HepG2 (cell line): Measurements from ENCODE around the gene KAT6B. TPM values are rescaled to one million over a fixed set of nuclear protein-coding genes. Genes with fewer than 3 reads are reported as not detected.
A peak's percentile ranks its signal among the peaks of the same experiment; 100 is the strongest.
"Not testable (repeated sequence)": the region's sequence is repeated elsewhere in the genome, so short reads cannot be mapped to it uniquely, and the experiment has no call there.

Experiments
- ATAC-seq: fragments of 200-7000 bp; cut with Tn5 transposase; 3 replicates; pipeline ENCODE4 v1.9.1; 2020; ENCODE audit warnings: mild to moderate bottlenecking, moderate library complexity
- BruUV-seq: library from RNA; stranded (reverse); fragments of 400-500 nt; replicated peaks from 2 replicates; lab custom pipeline; 2021; lab: Mats Ljungman, UMichigan
- CTCF ChIA-PET: fragments of 300-600 bp; formaldehyde crosslinking; extraction: SDS; loops from one replicate; lab custom pipeline; 2021; ENCODE audit warnings: low total read pairs, inconsistent platforms, low intra/inter-chr PET ratio; lab: Yijun Ruan, JAX
- POLR2A ChIA-PET: fragments of 350-600 bp; sonication (Branson Sonifier 250); formaldehyde crosslinking; loops from one replicate; lab custom pipeline; 2020; ENCODE audit warnings: antibody characterized with exemption, inconsistent platforms; lab: Yijun Ruan, JAX
- DNase-seq: peaks from one replicate; pipeline ENCODE4 v3.0.0-alpha.2; 2015; ENCODE audit warnings: low spot score
- FAIRE-seq: peaks from 3 replicates; lab custom pipeline; 2011; peaks lifted over from hg19 to GRCh38; lab: Jason Lieb, UNC
- H2AFZ ChIP-seq: one replicate; pipeline ENCODE4 v1.6.1; 2011; ENCODE audit warnings: low read length, inconsistent platforms
- H3K27ac ChIP-seq: fragments of 300-600 bp; 3 replicates; pipeline ENCODE4 v1.8.0; 2011; ENCODE audit warnings: mixed run types, mild to moderate bottlenecking, mixed read lengths, low read length, inconsistent platforms; ENCODE audit not compliant: insufficient read depth; ENCODE audit errors: extremely low read length
- H3K27me3 ChIP-seq, 2 experiments: fragments of 200-600 bp in 1 of 2; 2 replicates in 1 of 2; 3 replicates in 1 of 2; pipeline versions ENCODE4 v1.6.0 to v1.8.0; 2011; ENCODE audit warnings: low read length in 2 of 2, mild to moderate bottlenecking in 2 of 2, moderate library complexity in 2 of 2, inconsistent platforms in 1 of 2; ENCODE audit not compliant: insufficient read depth in 2 of 2, control insufficient read depth in 1 of 2
- H3K36me3 ChIP-seq, 2 experiments: fragments of 200-600 bp in 1 of 2; replicated peaks in 1 of 2; 2 replicates in 1 of 2; 3 replicates in 1 of 2; pipeline versions ENCODE4 v1.5.1 to v1.8.0; 2011; ENCODE audit warnings: low read length in 2 of 2, inconsistent platforms in 1 of 2; ENCODE audit not compliant: insufficient read depth in 2 of 2, control insufficient read depth in 1 of 2
- H3K4me1 ChIP-seq: 2 replicates; pipeline ENCODE4 v1.5.1; 2012; ENCODE audit warnings: low read length, inconsistent platforms; ENCODE audit not compliant: insufficient read depth
- H3K4me2 ChIP-seq: 2 replicates; pipeline ENCODE4 v1.6.0; 2011; ENCODE audit warnings: low read depth, low read length, inconsistent platforms
- H3K4me3 ChIP-seq, 3 experiments: fragments of 200-600 bp in 1 of 3; sonication (generic), shearing (Covaris generic) in 1 of 3; replicated peaks in 1 of 3; 2 replicates each; pipeline ENCODE4 v1.5.1; 2011 to 2016; ENCODE audit warnings: low read length in 3 of 3, inconsistent platforms in 2 of 3, low read depth in 2 of 3, mild to moderate bottlenecking in 2 of 3, control low read depth in 1 of 3, mixed read lengths in 1 of 3; ENCODE audit not compliant: insufficient read depth in 1 of 3
- H3K79me2 ChIP-seq: one replicate; pipeline ENCODE4 v1.6.1; 2011; ENCODE audit warnings: low read length, inconsistent platforms; ENCODE audit not compliant: insufficient read depth
- H3K9ac ChIP-seq: 2 replicates; pipeline ENCODE4 v1.6.0; 2011; ENCODE audit warnings: mild to moderate bottlenecking, low read depth, low read length, inconsistent platforms; ENCODE audit not compliant: insufficient read depth
- H3K9me3 ChIP-seq: 2 replicates; pipeline ENCODE4 v1.5.1; 2012; ENCODE audit warnings: mild to moderate bottlenecking, low read length
- H4K20me1 ChIP-seq: 2 replicates; pipeline ENCODE4 v1.6.0; 2011; ENCODE audit warnings: inconsistent platforms, mild to moderate bottlenecking, low read length, moderate library complexity; ENCODE audit not compliant: insufficient read depth
- ATF5 ChIP-seq: sonication (generic); formaldehyde crosslinking; IDR thresholded peaks from 2 replicates; pipeline ENCODE4 v1.4.0; 2020; ENCODE audit warnings: mild to moderate bottlenecking, low read depth, missing genetic modification reagents
- CCDC6 ChIP-seq: sonication (generic); formaldehyde crosslinking; IDR thresholded peaks from 2 replicates; pipeline ENCODE4 v1.8.1; 2022; ENCODE audit warnings: mild to moderate bottlenecking, missing genetic modification reagents, moderate library complexity
- CEBPB ChIP-seq: IDR thresholded peaks from 2 replicates; pipeline ENCODE4 v1.6.1; 2011; ENCODE audit warnings: low read depth, low read length, improper control_type of control experiment, borderline replicate concordance
- NR3C1 ChIP-seq: sonication (generic); formaldehyde crosslinking; IDR thresholded peaks from 2 replicates; pipeline ENCODE4 v1.4.0; 2020; ENCODE audit warnings: missing genetic modification reagents
- SIX1 ChIP-seq: sonication (generic); formaldehyde crosslinking; IDR thresholded peaks from 2 replicates; pipeline ENCODE4 v1.4.0; 2020; ENCODE audit warnings: missing genetic modification reagents, borderline replicate concordance
- SNAPC5 ChIP-seq: sonication (generic); formaldehyde crosslinking; IDR thresholded peaks from 2 replicates; pipeline ENCODE4 v1.8.1; 2023; ENCODE audit warnings: mild to moderate bottlenecking, missing genetic modification reagents, borderline replicate concordance
- TRAFD1 ChIP-seq: sonication (generic); formaldehyde crosslinking; IDR thresholded peaks from 2 replicates; pipeline ENCODE4 v1.5.1; 2020; ENCODE audit warnings: missing genetic modification reagents, mild to moderate bottlenecking, borderline replicate concordance
- ZBTB2 ChIP-seq: sonication (generic); formaldehyde crosslinking; IDR thresholded peaks from 2 replicates; pipeline ENCODE4 v1.8.0; 2022; ENCODE audit warnings: low read depth, missing genetic modification reagents
- ZNF292 ChIP-seq: sonication (generic); formaldehyde crosslinking; IDR thresholded peaks from 2 replicates; pipeline ENCODE4 v1.8.1; 2022; ENCODE audit warnings: mild to moderate bottlenecking, low read depth, missing genetic modification reagents, borderline replicate concordance
- ZNF350 ChIP-seq: sonication (generic); formaldehyde crosslinking; IDR thresholded peaks from 2 replicates; pipeline ENCODE4 v1.4.0; 2020; ENCODE audit warnings: mild to moderate bottlenecking, low read depth, missing genetic modification reagents, borderline replicate concordance
- ZNF550 ChIP-seq: sonication (generic); formaldehyde crosslinking; IDR thresholded peaks from 2 replicates; pipeline ENCODE4 v1.4.0; 2020; ENCODE audit warnings: mild to moderate bottlenecking, missing genetic modification reagents, borderline replicate concordance
- ZNF761 ChIP-seq: sonication (generic); formaldehyde crosslinking; conservative IDR thresholded peaks from 2 replicates; pipeline ENCODE4 v1.4.0; 2020; ENCODE audit warnings: mild to moderate bottlenecking, missing genetic modification reagents
- WGBS: methylation state at CpG from one replicate; pipeline ENCODE4 v1.1.6; 2017; ENCODE audit warnings: low lambda C conversion rate; 5-methylcytosine and 5-hydroxymethylcytosine counted together
- in situ Hi-C: cut with HindIII; loops from 2 replicates; pipeline ENCODE4 v1.10.0; 2017; ENCODE audit warnings: low pct_unique_long_range_greater_than_20kb; ENCODE audit not compliant: extremely low pct_ligation_motif_present
- intact Hi-C: fragments of 100-400 bp; cut with micrococcal nuclease; formaldehyde crosslinking; loops from one replicate; pipeline ENCODE4 v1.10.0; 2022; ENCODE audit not compliant: unreplicated experiment
- polyA plus RNA-seq, 8 experiments: library from polyadenylated mRNA; depleted of rRNA in 3 of 8; stranded (reverse) in 7 of 8; unstranded in 1 of 8; fragments of >200 nt; fragmentation: Illumina TruSeq in 4 of 8; extraction: Trizol in 4 of 8; gene quantifications; 2 replicates each; pipeline versions ENCODE4 v1.2.1 to v1.2.3, GENCODE V29; 2011 to 2016; ENCODE audit warnings: low read depth in 4 of 8, missing spikeins in 1 of 8, mixed read lengths in 1 of 8; ENCODE audit not compliant: insufficient read depth in 1 of 8
- total RNA-seq, 5 experiments: library from RNA; depleted of rRNA; stranded (reverse); fragments of >200 nt; fragmentation: Illumina TruSeq; extraction: Trizol; gene quantifications; 2 replicates each; pipeline ENCODE4 v1.2.3, GENCODE V29; 2016; ENCODE audit warnings: low read depth in 1 of 5

The KAT6B gene
- total and polyA plus RNA-seq, 2 of the 13 experiments (the other 11 are each of a cell fraction or from before 2014, with no cell fraction given) = 3.0 to 9.5 TPM

- H3K27ac ChIP-seq, DNase-seq, H3K9me3 ChIP-seq, CTCF ChIA-PET, ATAC-seq, H3K4me3 ChIP-seq, H3K27me3 ChIP-seq, FAIRE-seq, intact Hi-C loops, H3K4me2 ChIP-seq, H4K20me1 ChIP-seq, BruUV-seq: not testable (repeated sequence)
- peaks cover 15% of the 10 kb centered on the region for H3K4me1 ChIP-seq
- 96% methylated on average over 6 of the region's 6 CpGs for WGBS
- peak; percentile 56; the same call in 1 of the 2 replicates for TF ChIP-seq CEBPB
- TF ChIP-seq, all 625 proteins: peak for 1; not testable (repeated sequence) for 624
- H3K79me2 ChIP-seq, H3K9ac ChIP-seq, H3K36me3 ChIP-seq, POLR2A ChIA-PET, H2AFZ ChIP-seq: not testable (repeated sequence)
- in situ Hi-C loops = loop anchor here (10.0 kb wide), 1 partner anchor 211 kb away; a partner anchor contains a TSS
Observed at GRCh38 chr10:74893329-74893728, 66.9 kb downstream of the KAT6B start.

- in situ Hi-C loops (loop anchor here (10.0 kb wide), 1 partner anchor 208 kb away; a partner anchor contains a TSS), intact Hi-C loops (loop anchor here (5.0 kb wide), 1 partner anchor 125 kb away; no protein-coding TSS in a partner anchor)
- Histone ChIP-seq H2AFZ (no peak overlapping the region), H3K27ac (no peak overlapping the region), H3K4me2 (no peak overlapping the region), H3K36me3 (no peaks in the 10 kb centered on the region), H3K4me3 (no peak overlapping the region), H3K9me3 (no peaks in the 10 kb centered on the region), H3K79me2 (peaks cover 6% of the 10 kb centered on the region), H3K27me3 (no peaks in the 10 kb centered on the region), H3K4me1 (peaks cover 15% of the 10 kb centered on the region), H3K9ac (no peak overlapping the region), H4K20me1 (no peaks in the 10 kb centered on the region)
- no TSS peak for BruUV-seq
- ATAC-seq (no peak), FAIRE-seq (no peak), DNase-seq (no peak)
- CTCF ChIA-PET = no interaction called here
- POLR2A ChIA-PET = no interaction called here
- over 99% methylated on average over 5 of the region's 5 CpGs for WGBS
- TF ChIP-seq ZNF350 (CRISPR knock-in tag) = no peak
- TF ChIP-seq ZBTB2 (CRISPR knock-in tag) = no peak
- TF ChIP-seq SIX1 (CRISPR knock-in tag) = no peak
- no peak for TF ChIP-seq SNAPC5 (CRISPR knock-in tag)
- TF ChIP-seq ZNF550 (CRISPR knock-in tag) = no peak
- no peak for TF ChIP-seq TRAFD1 (CRISPR knock-in tag)
- no peak for TF ChIP-seq NR3C1 (CRISPR knock-in tag)
- no peak for TF ChIP-seq CCDC6 (CRISPR knock-in tag)
- no peak for TF ChIP-seq ZNF292
- TF ChIP-seq ATF5 (CRISPR knock-in tag) = no peak
- no peak for TF ChIP-seq ZNF761 (CRISPR knock-in tag)
Observed at GRCh38 chr10:74896788-74897527, 70.6 kb downstream of the KAT6B start.
